Lower leg skin (tissue), 3 donors: ENCODE data around the gene NUCKS1.

ENCODE experiments used
- POLR2A ChIP-seq, 2 donors: fragments of 450-650 bp; IDR thresholded peaks; one replicate each; pipeline ENCODE4 v1.6.1; 2016 to 2017; ENCODE audit warnings: antibody characterized with exemption in 2 of 2, mild to moderate bottlenecking in 1 of 2, moderate library complexity in 1 of 2
- TF ChIP-seq, protein P1 (sequence below), 3 donors: fragments of 450-650 bp; IDR thresholded peaks; one replicate each; pipeline ENCODE4 v1.5.1; 2016; ENCODE audit warnings: antibody characterized with exemption in 3 of 3, mild to moderate bottlenecking in 3 of 3, moderate library complexity in 2 of 3

GRCh38 chr1:205670611-205671430 is 79.2 kb downstream of the NUCKS1 start:
- TF ChIP-seq, protein P1, sequence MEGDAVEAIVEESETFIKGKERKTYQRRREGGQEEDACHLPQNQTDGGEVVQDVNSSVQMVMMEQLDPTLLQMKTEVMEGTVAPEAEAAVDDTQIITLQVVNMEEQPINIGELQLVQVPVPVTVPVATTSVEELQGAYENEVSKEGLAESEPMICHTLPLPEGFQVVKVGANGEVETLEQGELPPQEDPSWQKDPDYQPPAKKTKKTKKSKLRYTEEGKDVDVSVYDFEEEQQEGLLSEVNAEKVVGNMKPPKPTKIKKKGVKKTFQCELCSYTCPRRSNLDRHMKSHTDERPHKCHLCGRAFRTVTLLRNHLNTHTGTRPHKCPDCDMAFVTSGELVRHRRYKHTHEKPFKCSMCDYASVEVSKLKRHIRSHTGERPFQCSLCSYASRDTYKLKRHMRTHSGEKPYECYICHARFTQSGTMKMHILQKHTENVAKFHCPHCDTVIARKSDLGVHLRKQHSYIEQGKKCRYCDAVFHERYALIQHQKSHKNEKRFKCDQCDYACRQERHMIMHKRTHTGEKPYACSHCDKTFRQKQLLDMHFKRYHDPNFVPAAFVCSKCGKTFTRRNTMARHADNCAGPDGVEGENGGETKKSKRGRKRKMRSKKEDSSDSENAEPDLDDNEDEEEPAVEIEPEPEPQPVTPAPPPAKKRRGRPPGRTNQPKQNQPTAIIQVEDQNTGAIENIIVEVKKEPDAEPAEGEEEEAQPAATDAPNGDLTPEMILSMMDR (IDR thresholded peaks at IDR 0.05), result no peak
- no peak for TF ChIP-seq POLR2A (IDR thresholded peaks at IDR 0.05)
